ENCODE results near the gene HASPIN. TPM values are rescaled to one million over a fixed set of nuclear protein-coding genes. Genes with fewer than 3 reads are reported as not detected.

The HASPIN gene
- total and polyA plus RNA-seq, 2 of the 13 experiments (the other 11 are each of a cell fraction or from before 2014, with no cell fraction given): 2.7 to 8.1 TPM

- H3K27me3 ChIP-seq (ENCODE audit: control insufficient read depth in 1 of 2, insufficient read depth in 2 of 2, low read length in 2 of 2): peaks cover 0 to 2% of the 10 kb centered on the region in 2 experiments; a peak in 1 of 5 replicates
- ATAC-seq (no peak), FAIRE-seq (no peak), DNase-seq (ENCODE audit: low spot score) (no peak)
- intact Hi-C loops (cut with micrococcal nuclease; ENCODE audit: unreplicated experiment): no loop called here
- no peak overlapping the region for H3K4me2 ChIP-seq (ENCODE audit: low read depth, low read length)
- 93% methylated on average over 9 of the region's 9 CpGs for WGBS (ENCODE audit: low lambda C conversion rate)
- H3K4me1 ChIP-seq (ENCODE audit: insufficient read depth, low read length): peaks cover 60% of the 10 kb centered on the region
- in situ Hi-C loops (cut with HindIII; ENCODE audit: extremely low pct_ligation_motif_present, low pct_unique_long_range_greater_than_20kb): no loop called here
- H3K36me3 ChIP-seq (replicated peaks in 1 of 2; ENCODE audit: control insufficient read depth in 1 of 2, insufficient read depth in 2 of 2, low read length in 2 of 2): no peaks in the 10 kb centered on the region
- no peaks in the 10 kb centered on the region for H3K9me3 ChIP-seq (ENCODE audit: low read length)
- no peak overlapping the region for H2AFZ ChIP-seq (ENCODE audit: low read length)
- CTCF ChIA-PET (ENCODE audit: low intra/inter-chr PET ratio, low total read pairs): no interaction called here
- H3K4me3 ChIP-seq (replicated peaks in 1 of 3; ENCODE audit: insufficient read depth in 1 of 3, low read depth in 2 of 3, low read length in 3 of 3): no peak overlapping the region
- no peak overlapping the region for H3K27ac ChIP-seq (ENCODE audit: extremely low read length, insufficient read depth, low read length)
- POLR2A ChIA-PET: no interaction called here
- TF ChIP-seq HMGA1 (CRISPR knock-in tag; conservative IDR thresholded peaks at IDR 0.05) (no peak), AGO2 (optimal IDR thresholded peaks at IDR 0.05; ENCODE audit: low read depth, low read length) (no peak), LCORL (IDR thresholded peaks at IDR 0.05) (no peak), LCORL (CRISPR knock-in tag; IDR thresholded peaks at IDR 0.05) (no peak), SAFB2 (CRISPR knock-in tag; IDR thresholded peaks at IDR 0.05; ENCODE audit: borderline replicate concordance, low read depth) (no peak), ZNF30 (CRISPR knock-in tag; IDR thresholded peaks at IDR 0.05) (no peak), KDM2A (CRISPR knock-in tag; IDR thresholded peaks at IDR 0.05; ENCODE audit: borderline replicate concordance, low read depth) (no peak)
- no peaks in the 10 kb centered on the region for H3K79me2 ChIP-seq (ENCODE audit: insufficient read depth, low read length)
- H4K20me1 ChIP-seq (ENCODE audit: insufficient read depth, low read length): no peaks in the 10 kb centered on the region
- no TSS peak for BruUV-seq (replicated peaks)
- H3K9ac ChIP-seq (ENCODE audit: insufficient read depth, low read depth, low read length): no peak overlapping the region
Measured at GRCh38 chr17:3768341-3768740, 44.6 kb downstream of the HASPIN start.

DNA sequence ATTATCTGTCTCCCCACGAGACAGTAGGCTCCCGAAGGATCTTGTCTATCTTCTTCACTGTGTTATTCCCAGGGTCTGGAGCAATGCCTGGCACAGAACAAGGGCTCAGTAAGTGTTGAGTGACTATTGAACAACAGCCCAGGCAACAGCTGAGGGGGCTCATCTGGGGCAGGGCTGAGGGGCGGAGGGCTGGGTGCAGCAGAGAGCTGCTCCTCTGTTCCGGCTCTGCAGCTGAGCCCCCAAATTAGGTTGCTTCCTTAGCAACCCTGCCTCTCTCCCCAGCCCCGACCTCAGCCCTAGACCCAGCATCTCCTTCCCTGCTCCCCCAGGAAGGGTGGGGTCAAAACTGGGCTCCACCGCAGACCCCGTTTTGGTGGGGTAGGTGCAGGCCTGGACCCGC lies 45.1 kb downstream of the HASPIN start:
- BruUV-seq (replicated peaks): no TSS peak
- peaks cover 0 to 2% of the 10 kb centered on the region in 2 experiments; a peak in 1 of 5 replicates for H3K27me3 ChIP-seq (ENCODE audit: control insufficient read depth in 1 of 2, insufficient read depth in 2 of 2, low read length in 2 of 2)
- CTCF ChIA-PET (ENCODE audit: low intra/inter-chr PET ratio, low total read pairs): no interaction called here
- H3K4me2 ChIP-seq (ENCODE audit: low read depth, low read length): no peak overlapping the region
- WGBS (ENCODE audit: low lambda C conversion rate): 81% methylated on average over 7 of the region's 8 CpGs
- H4K20me1 ChIP-seq (ENCODE audit: insufficient read depth, low read length): no peaks in the 10 kb centered on the region
- intact Hi-C loops (cut with micrococcal nuclease; ENCODE audit: unreplicated experiment) (no loop called here), in situ Hi-C loops (cut with HindIII; ENCODE audit: extremely low pct_ligation_motif_present, low pct_unique_long_range_greater_than_20kb) (no loop called here)
- H3K9ac ChIP-seq (ENCODE audit: insufficient read depth, low read depth, low read length): no peak overlapping the region
- FAIRE-seq: no peak
- no peak for DNase-seq (ENCODE audit: low spot score)
- H3K36me3 ChIP-seq (replicated peaks in 1 of 2; ENCODE audit: control insufficient read depth in 1 of 2, insufficient read depth in 2 of 2, low read length in 2 of 2): no peaks in the 10 kb centered on the region
- no peaks in the 10 kb centered on the region for H3K9me3 ChIP-seq (ENCODE audit: low read length)
- H3K4me1 ChIP-seq (ENCODE audit: insufficient read depth, low read length): peaks cover 60% of the 10 kb centered on the region
- H3K27ac ChIP-seq (ENCODE audit: extremely low read length, insufficient read depth, low read length): no peak overlapping the region
- no peaks in the 10 kb centered on the region for H3K79me2 ChIP-seq (ENCODE audit: insufficient read depth, low read length)
- no peak overlapping the region for H3K4me3 ChIP-seq (replicated peaks in 1 of 3; ENCODE audit: insufficient read depth in 1 of 3, low read depth in 2 of 3, low read length in 3 of 3)
- no peak overlapping the region for H2AFZ ChIP-seq (ENCODE audit: low read length)
- no peak for ATAC-seq
- POLR2A ChIA-PET: no interaction called here
- TF ChIP-seq DNMT3B (CRISPR knock-in tag; conservative IDR thresholded peaks at IDR 0.05) (no peak), POLR2G (IDR thresholded peaks at IDR 0.05; ENCODE audit: low read depth, low read length) (no peak), KLF11 (CRISPR knock-in tag; IDR thresholded peaks at IDR 0.05) (no peak), ZNF3 (CRISPR knock-in tag; IDR thresholded peaks at IDR 0.05) (no peak), ZSCAN21 (CRISPR knock-in tag; IDR thresholded peaks at IDR 0.05; ENCODE audit: borderline replicate concordance) (no peak), ZNF329 (CRISPR knock-in tag; IDR thresholded peaks at IDR 0.05; ENCODE audit: low read depth) (no peak), PAXIP1 (CRISPR knock-in tag; conservative IDR thresholded peaks at IDR 0.05) (no peak), KLF12 (CRISPR knock-in tag; IDR thresholded peaks at IDR 0.05; ENCODE audit: borderline replicate concordance) (no peak)
- TF ChIP-seq, protein P1, sequence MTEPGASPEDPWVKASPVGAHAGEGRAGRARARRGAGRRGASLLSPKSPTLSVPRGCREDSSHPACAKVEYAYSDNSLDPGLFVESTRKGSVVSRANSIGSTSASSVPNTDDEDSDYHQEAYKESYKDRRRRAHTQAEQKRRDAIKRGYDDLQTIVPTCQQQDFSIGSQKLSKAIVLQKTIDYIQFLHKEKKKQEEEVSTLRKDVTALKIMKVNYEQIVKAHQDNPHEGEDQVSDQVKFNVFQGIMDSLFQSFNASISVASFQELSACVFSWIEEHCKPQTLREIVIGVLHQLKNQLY (CRISPR knock-in tag; IDR thresholded peaks at IDR 0.05): no peak
- TF ChIP-seq, protein P2, sequence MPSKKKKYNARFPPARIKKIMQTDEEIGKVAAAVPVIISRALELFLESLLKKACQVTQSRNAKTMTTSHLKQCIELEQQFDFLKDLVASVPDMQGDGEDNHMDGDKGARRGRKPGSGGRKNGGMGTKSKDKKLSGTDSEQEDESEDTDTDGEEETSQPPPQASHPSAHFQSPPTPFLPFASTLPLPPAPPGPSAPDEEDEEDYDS (CRISPR knock-in tag; IDR thresholded peaks at IDR 0.05): no peak

Measured in HepG2 (cell line).